NCI-H1930 (cell line): ENCODE results near the gene RSPH3.
"Not testable (repeated sequence)": the region's sequence is repeated elsewhere in the genome, so short reads cannot be mapped to it uniquely, and the experiment has no call there.

Experiments used
- DNase-seq, 2 experiments: peaks; one replicate each; lab custom pipeline; 2025; lab: John Stamatoyannopoulos, UW

Gene RSPH3

DNA sequence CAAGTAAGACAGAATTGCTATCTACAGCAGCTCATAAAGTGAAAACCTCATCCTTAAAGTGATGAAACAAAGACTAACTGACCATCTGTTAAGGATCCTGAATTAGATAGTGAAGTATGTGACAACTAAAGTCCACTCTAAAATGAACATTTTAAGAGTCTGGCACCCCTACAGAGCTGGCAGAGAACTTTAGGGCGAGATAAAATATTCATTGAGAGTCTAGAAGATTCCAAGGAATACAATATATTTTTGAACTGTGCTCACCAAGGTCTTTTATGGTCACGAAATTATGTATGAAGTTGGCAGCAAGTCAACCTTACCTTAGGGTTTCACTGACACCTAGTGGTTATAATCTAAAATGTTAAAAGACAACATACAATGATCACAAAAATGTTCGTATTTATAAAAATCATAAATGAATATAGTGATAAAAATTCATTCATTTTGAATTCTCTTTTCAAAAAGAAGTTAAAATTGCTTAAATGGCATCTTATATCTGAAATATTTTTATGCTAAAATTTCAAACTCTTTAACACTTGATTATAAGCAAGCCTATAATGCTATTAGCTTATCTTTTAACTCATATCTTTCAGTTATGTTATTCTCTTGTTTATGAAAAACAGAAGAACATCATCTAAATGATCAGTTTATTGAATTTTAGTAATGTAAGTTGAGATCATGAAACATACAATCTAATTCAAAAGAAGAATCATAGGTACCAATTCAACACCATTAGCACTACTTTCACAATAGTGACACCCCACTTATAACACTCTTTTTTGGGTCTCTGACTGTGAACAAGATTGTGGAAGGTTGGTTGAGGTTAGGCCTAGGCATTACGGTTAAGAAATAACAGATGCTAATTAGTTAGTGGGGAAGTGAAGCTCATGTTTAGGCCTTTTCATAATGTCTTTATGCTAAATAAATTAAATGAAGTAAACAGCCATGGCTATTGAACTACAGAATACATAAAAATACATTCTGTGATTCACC is 27.5 kb downstream of the RSPH3 start:
- no peak for DNase-seq

GRCh38 chr6:158970640-158971275 is 29.2 kb downstream of the RSPH3 start:
- DNase-seq, result no peak

- DNase-seq, result no peak
Observed at GRCh38 chr6:158969148-158969547, 30.9 kb downstream of the RSPH3 start.

DNA sequence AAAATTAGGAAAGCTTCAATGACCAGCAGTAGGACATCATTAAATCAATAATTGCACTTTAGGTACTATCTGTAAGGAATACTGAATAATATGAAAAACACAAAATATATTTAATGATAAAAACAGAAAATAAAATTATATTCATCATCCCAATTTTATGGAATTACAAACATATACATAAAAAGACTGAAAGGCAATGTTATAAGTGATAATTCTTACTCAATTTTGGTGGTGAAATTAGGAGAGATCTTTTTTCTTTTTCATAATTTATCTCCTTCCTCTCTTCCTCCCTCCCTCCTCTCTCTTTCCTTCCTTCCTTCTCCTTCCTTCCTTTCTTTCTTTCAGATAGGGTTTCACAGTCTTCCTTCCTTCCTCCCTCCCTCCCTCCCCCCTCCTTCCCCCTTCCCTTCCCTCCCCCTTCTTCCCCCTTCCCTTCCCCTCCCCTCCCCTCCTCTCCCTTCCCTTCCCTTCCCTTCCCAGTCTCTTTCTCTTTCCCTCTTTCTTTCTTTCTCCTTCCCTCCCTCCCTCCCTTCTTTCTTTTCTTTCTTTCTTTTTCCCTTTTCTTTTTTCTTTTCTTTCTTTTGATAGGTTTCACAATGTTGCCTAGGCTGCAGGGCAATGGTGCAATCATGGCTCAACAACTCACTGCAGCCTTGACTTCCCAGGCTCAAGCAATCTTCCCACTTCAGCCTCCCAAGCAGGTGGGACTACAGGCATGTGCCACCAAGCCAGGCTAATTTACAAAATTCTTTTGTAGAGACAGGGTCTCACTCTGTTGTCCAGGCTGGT is 36.8 kb downstream of the RSPH3 start:
- no peak for DNase-seq

- DNase-seq, result no peak
Observed at GRCh38 chr6:158962371-158962770, 37.6 kb downstream of the RSPH3 start.

DNA sequence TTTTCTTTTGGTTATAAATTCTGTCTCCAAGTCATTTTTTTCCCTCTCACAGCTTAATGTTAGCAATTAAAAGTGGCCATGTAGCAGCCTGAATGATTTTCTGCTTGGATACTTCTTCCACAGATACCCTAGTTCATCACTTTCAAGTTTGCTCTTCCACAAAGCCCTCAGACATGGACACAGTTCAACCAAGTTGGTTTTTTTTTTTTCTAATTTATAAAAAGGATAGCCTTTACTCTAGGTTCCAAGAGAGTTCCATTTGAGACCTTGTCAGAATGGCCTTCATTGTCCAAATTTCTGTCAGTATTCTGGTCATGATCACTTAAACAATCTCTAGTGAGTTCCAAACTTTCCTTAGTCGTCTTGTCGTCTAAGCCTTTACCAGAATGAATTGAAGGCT is 40.0 kb downstream of the RSPH3 start:
- no peak for DNase-seq

DNA sequence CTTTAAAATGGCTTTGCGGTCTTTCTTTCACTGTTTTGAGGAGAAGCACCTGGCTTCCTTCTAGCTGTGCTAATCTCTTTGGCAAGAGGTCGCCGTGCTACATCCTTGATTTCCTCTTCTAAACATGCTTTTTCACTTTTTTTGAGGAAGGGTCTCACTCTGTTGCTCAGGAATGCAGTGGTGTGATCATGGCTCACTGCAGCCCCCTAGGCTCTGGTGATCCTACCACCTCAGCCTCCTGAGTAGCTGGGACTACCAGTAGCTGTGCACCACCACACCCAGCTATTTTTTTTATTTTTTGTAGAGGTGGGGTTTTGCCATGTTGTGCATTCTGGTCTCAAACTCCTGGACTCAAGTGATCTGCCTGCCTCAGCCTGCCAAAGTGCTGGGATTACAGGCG is 40.5 kb downstream of the RSPH3 start:
- DNase-seq, result no peak

DNA sequence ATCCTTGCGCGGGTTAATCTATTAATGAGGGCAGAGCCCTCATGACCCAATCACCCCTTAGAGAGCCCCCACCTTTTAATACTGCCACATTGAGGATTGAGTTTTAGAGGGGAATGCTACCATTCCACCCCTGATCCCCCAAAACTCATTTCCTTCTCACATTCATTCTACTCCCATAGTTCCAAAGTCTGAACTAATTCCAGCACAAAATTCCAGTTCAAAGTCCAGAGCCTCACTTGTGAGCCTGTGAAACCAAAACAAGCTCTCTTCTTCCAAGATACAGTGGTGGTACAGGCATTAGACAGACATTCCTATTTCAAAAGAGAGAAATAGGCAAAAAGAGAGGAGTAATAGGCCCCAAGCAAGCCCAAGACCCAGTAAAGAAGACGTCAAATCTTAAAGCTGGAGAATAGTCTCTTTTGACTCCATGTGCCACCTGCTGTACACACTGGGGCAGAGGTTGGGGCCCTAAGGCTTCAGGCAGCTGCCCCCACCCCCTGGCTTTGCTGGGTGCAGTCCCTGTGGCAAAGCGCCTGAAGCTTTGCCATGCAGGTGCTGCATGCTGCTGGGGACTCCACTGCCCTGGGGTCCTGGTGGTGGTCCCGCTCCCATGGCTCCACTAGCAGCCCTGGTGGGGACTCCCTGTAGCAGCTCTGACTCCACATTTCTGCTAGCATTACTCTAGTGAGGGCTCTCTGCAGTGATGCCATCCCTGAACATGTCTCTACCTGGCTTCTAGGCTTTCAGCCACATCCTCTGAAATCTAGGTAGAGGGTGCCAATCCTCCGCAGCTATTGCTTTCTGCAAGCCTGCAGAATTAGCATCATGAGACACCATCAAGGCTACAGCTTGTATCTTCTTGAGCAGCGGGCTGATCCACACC is 41.3 kb downstream of the RSPH3 start:
- no peak for DNase-seq

GRCh38 chr6:158955255-158955654 is 44.7 kb downstream of the RSPH3 start:
- DNase-seq, result no peak

DNA sequence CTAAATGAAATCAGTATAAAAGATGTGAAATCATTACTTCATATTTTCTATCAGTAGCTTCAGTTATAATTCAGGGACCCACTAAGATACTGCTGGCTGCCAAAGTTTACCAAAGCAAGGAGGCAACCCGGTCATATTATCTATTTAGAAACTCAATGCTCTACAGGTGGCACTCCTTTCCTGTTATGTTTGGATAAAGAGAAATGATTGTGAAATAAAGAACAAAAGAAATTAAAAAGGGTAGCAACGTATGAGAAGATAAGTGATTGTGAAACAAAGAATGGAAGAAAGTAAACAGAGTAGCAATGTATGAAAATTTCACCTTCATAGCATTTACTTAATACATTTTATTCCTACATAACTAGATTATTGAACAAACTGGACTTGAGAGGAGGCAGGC is 45.2 kb downstream of the RSPH3 start:
- no peak for DNase-seq

- DNase-seq, result not testable (repeated sequence)
Observed at GRCh38 chr6:158952011-158952410, 48.0 kb downstream of the RSPH3 start.

DNA sequence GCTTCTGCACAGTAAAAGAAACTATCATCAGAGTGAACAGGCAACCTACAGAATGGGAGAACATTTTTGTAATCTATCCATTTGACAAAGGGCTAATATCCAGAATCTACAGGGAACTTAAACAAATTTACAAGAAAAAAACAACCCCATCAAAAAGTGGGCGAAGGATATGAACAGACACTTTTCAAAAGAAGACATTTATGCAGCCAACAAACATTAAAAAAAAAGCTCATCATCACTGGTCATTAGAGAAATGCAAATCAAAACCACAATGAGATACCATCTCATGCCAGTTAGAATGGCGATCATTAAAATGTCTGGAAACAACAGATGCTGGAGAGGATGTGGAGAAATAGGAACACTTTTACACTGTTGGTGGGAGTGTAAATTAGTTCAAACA is 48.4 kb downstream of the RSPH3 start:
- DNase-seq, result not testable (repeated sequence)

- DNase-seq, result no peak
Observed at GRCh38 chr6:158947284-158947683, 52.7 kb downstream of the RSPH3 start.

DNA sequence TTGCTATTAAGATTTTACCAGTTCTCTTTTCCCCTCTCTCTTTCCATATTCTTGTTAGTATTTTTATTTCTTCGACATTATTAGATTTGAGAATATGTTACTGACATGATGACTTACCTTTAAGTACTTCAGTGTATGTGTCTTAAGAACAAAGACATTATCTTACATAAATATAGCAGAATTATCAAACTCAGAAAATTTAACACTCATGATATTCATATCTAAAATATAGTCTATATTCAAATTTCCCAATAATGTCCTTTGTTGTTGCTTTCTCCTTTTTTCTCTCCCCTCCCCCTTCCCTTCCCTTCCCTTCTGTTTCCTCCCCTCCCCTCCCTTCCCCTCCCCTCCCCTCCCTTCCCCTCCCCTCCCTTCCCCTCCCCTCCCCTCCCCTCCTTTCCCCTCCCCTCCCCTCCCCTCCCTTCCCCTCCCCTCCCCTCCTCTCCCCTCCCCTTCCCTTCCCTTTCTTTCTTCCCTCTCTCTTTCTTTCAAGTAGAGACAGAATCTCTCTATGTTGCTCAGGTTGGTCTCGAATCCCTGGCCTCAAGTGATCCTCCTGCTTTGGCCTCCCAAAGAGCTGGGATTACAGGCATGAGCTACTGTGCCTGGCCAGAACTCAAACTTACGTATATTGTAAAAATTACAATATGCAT is 56.5 kb downstream of the RSPH3 start:
- no peak for DNase-seq

DNA sequence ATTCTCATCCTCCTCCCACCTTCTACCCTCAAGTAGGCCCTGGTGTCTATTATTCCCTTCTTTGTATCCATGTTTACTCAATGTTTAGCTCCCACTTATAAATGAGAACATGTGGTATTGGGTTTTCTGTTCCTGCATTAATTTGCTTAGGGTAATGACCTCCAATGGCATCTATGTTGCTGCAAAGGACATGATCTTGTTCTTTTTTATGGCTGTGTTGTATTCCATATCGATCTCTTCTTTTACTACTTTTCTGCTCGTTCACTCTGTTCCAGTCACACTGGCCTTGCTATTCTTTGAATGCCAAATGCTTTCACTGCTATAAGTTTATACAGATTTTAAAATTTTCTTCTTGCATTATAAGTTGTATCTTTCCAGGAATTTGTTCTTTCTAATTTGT is 57.7 kb downstream of the RSPH3 start:
- DNase-seq, result no peak

DNA sequence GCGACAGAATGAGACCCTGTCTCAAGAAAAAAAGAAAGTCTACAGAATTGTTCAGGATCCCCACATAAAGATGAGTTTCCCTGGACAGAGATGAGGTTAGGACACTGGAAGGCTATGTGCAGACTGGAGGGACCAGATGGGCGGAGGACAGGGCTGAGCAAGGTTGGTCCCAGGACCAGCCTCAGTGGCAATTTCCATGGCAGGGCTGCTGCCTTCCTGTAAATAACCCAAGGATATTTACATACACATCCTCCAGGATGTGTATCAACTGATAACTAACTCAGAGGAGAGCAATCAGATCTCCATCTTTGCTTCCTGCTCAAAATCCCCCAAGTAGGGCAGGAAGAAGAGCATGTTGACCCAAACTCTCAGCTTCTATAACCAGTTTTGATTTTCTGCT is 58.8 kb downstream of the RSPH3 start:
- DNase-seq, result no peak

DNA sequence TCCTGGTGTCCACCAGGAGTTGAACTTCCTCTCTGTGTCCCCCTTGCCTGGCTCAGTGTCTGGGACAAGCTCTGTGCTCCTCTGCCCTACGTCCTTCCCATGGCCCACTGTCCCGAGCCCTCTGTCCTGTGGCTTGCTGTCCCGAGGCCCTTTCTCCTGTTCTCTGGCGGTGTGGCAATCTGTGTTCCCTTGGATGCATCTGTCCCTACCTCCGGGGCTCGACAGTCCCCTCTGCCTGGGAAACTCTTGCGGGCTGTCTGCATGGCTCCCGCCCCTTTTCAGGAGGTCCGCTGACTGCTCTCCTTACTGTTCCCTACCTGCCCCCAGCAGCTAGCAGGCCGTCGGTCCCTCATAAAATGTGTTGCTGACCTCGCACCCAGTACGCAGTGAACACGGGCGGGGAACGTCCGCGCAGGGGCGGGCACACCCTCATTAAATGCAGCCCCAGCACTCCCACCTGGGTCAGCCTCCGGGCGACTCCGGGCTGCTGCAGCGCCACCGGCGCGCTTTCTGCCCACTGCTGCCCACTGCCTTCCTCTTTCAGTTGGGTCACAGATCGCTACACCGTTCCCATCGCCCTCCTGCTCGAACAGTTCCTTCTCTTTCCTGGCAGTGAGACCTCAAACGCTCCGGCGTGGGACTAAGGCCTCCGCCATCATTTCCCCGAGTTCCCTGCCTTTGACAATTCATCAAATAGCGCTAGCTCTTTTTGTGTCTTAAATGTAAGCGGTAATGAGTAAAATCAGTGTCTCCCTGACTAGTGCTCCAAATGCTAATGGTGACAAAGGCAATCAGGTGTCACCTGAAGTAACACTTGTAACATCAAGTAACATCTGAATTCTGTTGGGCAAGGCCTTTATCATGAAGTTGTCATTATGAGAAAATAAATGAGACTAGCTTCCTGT is 60.5 kb downstream of the RSPH3 start:
- DNase-seq, result no peak

DNA sequence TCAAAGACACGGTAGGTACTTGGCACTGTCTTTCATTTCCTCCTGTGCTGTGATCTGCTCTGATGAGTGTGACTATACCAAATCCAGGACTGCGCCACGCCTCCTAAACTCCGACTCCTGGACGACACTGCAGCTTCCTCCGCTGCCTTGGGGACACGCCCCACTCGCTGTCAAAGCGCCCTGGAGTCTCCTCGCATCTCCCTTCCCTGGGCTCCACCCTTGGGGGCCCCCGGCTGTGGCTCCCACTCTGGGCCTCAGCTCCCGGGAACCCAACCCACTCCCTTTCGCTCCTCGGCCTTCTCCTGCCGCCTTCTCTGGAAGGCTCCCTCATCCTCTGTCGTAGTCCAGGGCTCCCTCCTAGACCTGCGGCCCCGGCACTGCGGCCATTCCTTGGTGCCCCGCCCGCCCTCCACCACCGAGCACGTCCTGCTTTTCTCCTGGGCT is 61.2 kb downstream of the RSPH3 start:
- no peak for DNase-seq

GRCh38 chr6:158938220-158938619 is 61.8 kb downstream of the RSPH3 start:
- no peak for DNase-seq

GRCh38 chr6:158934157-158934556 is 65.8 kb downstream of the RSPH3 start:
- no peak for DNase-seq
